Measurements from ENCODE around the gene EML5. TPM values are rescaled to one million over a fixed set of nuclear protein-coding genes. Genes with fewer than 3 reads are reported as not detected.

EML5 gene
- total RNA-seq, 8 experiments from 2014 or later: 0.45 to 6.1 (median 3.3) TPM; not detected in 2

DNA sequence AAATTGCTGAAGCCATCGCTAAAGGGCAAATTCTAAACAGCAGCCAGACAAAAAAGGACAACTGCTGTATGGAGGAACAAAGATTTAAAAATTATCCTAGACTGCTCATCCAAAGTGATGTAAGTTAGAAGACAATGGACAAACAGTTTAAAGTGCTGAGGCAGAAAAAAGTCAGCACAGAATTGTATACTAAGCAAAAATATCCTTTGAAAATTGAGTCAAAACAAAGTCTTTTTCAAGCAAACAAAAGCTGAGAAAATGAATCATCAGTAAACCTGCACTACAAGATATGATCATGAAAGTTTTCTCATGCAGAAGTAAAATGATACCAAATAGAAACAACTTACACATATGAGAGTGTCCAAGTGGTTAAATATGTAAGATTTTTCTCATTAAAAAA lies 43.6 kb downstream of the EML5 start:
- 56 to 100% (median 88%) methylated on average over 1 of the region's 1 CpG; no CpG with 5 or more reads in 2 of the 10 experiments for WGBS, 10 experiments
- H3K4me3 ChIP-seq: no peak overlapping the region
- H3K4me1 ChIP-seq (replicated peaks in 1 of 2): no peaks in the 10 kb centered on the region
- no peak for ATAC-seq (replicated peaks in 6 of 8)
- in situ Hi-C loops (cut with MboI; ENCODE audit: low pct_unique_long_range_greater_than_20kb in 2 of 9, low sequenced_read_pairs in 9 of 9, unreplicated experiment in 9 of 9): no loop called here
- no peak overlapping the region for H3K27ac ChIP-seq

- 14 to 100% (median 60%) methylated on average over 1 of the region's 1 CpG; no CpG with 5 or more reads in 3 of the 10 experiments for WGBS, 10 experiments
- H3K4me1 ChIP-seq (replicated peaks in 1 of 2): no peaks in the 10 kb centered on the region
- no peak for ATAC-seq (replicated peaks in 6 of 8)
- in situ Hi-C loops (cut with MboI; ENCODE audit: low pct_unique_long_range_greater_than_20kb in 2 of 9, low sequenced_read_pairs in 9 of 9, unreplicated experiment in 9 of 9): no loop called here
- no peak overlapping the region for H3K27ac ChIP-seq
- no peak overlapping the region for H3K4me3 ChIP-seq
Observed at GRCh38 chr14:88748288-88748687, 44.5 kb downstream of the EML5 start.

DNA sequence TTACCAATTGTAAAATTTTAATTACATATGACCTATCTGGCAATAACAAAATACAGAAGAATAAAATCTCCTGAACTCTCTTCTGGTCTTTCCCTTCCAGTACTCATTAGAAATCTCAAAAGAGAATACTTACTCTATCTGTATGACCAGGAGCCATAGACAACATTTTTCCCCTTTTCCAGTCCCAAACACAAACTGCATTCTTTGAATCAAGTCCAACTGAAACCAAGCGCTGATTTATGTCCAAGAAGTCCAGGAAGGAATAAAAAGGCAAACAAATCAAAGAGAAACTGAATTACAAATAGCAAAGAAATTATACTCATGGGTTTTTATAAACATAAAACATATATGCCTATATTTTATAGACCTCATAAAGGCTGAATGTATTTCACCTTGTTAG lies 46.7 kb downstream of the EML5 start:
- no peak overlapping the region for H3K4me3 ChIP-seq
- ATAC-seq (replicated peaks in 6 of 8): no peak
- no peak overlapping the region for H3K27ac ChIP-seq
- no peaks in the 10 kb centered on the region for H3K4me1 ChIP-seq (replicated peaks in 1 of 2)
- 30 to 100% (median 95%) methylated on average over 1 of the region's 1 CpG; no CpG with 5 or more reads in 2 of the 10 experiments for WGBS, 10 experiments
- in situ Hi-C loops (cut with MboI; ENCODE audit: low pct_unique_long_range_greater_than_20kb in 2 of 9, low sequenced_read_pairs in 9 of 9, unreplicated experiment in 9 of 9): no loop called here

GRCh38 chr14:88737245-88737644 lies 55.5 kb downstream of the EML5 start:
- Histone ChIP-seq H3K4me1 (replicated peaks in 1 of 2) (no peaks in the 10 kb centered on the region), H3K27ac (no peak overlapping the region), H3K4me3 (no peak overlapping the region)
- in situ Hi-C loops (cut with MboI; ENCODE audit: low pct_unique_long_range_greater_than_20kb in 2 of 9, low sequenced_read_pairs in 9 of 9, unreplicated experiment in 9 of 9): no loop called here
- ATAC-seq (replicated peaks in 6 of 8): no peak
- WGBS, 10 experiments: 32 to 100% (median 95%) methylated on average over 2 to 8 of the region's 9 CpGs; no CpG with 5 or more reads in 6 of the 10 experiments

DNA sequence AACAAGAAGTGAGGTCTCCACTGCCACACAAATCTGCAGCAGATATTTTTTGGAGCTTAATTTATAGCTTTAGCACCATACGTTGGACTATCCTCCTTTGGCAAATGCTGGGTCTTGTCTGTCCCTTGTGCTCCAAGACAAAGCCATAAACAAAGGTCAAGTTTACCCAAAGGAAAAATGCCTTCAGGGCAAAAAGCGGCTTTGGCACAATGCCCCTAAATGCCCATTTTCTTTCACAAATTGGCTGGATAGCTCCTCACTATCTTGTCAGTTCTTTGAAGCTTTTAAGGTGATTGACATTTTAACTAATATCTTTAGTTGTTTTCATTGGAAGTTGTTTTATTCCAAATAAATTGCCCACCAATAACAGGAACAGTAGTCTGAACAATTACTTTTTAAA lies 59.6 kb downstream of the EML5 start:
- in situ Hi-C loops (cut with MboI; ENCODE audit: low pct_unique_long_range_greater_than_20kb in 2 of 9, low sequenced_read_pairs in 9 of 9, unreplicated experiment in 9 of 9): no loop called here
- no peak for ATAC-seq (replicated peaks in 6 of 8)
- Histone ChIP-seq H3K4me1 (replicated peaks in 1 of 2) (no peaks in the 10 kb centered on the region), H3K4me3 (no peak overlapping the region), H3K27ac (no peak overlapping the region)
- WGBS, 10 experiments: 33 to 94% (median 80%) methylated on average over 1 to 2 of the region's 2 CpGs; no CpG with 5 or more reads in 1 of the 10 experiments

- in situ Hi-C loops (cut with MboI; ENCODE audit: low pct_unique_long_range_greater_than_20kb in 2 of 9, low sequenced_read_pairs in 9 of 9, unreplicated experiment in 9 of 9): no loop called here
- ATAC-seq (replicated peaks in 6 of 8): no peak
- no peak overlapping the region for H3K27ac ChIP-seq
- H3K4me1 ChIP-seq (replicated peaks in 1 of 2): no peaks in the 10 kb centered on the region
- no peak overlapping the region for H3K4me3 ChIP-seq
Observed at GRCh38 chr14:88729159-88729558, 63.6 kb downstream of the EML5 start.

DNA sequence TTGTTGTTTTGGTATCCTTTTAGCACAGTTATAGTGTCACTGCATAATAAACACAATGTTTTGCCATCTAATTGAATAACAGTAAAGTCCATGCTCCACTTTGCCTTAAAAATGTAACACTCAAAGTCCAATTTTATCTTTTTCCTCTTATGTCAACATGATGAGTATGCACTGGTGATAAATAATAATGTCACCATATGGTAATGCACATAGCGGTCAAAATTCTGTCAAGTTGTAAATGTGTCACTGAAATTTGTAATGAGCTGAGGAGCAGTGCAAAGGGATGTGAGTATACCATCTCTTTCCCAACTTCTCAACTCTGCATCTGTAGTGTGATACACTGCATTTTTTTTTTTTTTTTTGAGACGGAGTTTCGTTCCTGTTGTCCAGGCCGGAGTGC lies 65.7 kb downstream of the EML5 start:
- 48 to 100% (median 80%) methylated on average over 1 to 4 of the region's 4 CpGs; no CpG with 5 or more reads in 2 of the 10 experiments for WGBS, 10 experiments
- in situ Hi-C loops (cut with MboI; ENCODE audit: low pct_unique_long_range_greater_than_20kb in 2 of 9, low sequenced_read_pairs in 9 of 9, unreplicated experiment in 9 of 9): no loop called here
- Histone ChIP-seq H3K27ac (no peak overlapping the region), H3K4me3 (no peak overlapping the region), H3K4me1 (replicated peaks in 1 of 2) (no peaks in the 10 kb centered on the region)
- ATAC-seq (replicated peaks in 6 of 8): peak in 1 of 8 experiments; percentile 56

DNA sequence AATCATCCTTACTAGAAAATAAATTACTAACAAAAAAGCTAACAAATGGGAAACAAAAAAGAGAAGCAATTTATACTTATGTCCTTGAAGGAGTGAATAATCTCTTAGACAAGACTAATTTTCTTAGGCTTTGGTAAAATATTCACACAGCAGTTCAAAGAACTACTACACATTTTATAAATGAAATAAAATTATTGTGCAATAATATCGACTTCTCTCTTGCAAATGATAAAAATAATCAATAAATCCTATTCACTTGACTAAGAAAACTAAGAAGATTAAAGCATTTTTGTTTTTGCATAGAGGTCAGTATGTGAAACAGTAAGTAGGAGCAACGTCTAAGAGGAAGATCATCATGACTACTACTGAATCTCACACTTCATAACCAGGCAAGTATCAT lies 82.0 kb downstream of the EML5 start:
- no peak overlapping the region for H3K27ac ChIP-seq
- in situ Hi-C loops (cut with MboI; ENCODE audit: low pct_unique_long_range_greater_than_20kb in 2 of 9, low sequenced_read_pairs in 9 of 9, unreplicated experiment in 9 of 9): no loop called here
- no peak for ATAC-seq (replicated peaks in 6 of 8)
- no peak overlapping the region for H3K4me3 ChIP-seq
- H3K4me1 ChIP-seq (replicated peaks in 1 of 2): no peaks in the 10 kb centered on the region
- 13 to 100% (median 67%) methylated on average over 1 to 2 of the region's 2 CpGs; no CpG with 5 or more reads in 1 of the 10 experiments for WGBS, 10 experiments

GRCh38 chr14:88707088-88707487 lies 85.7 kb downstream of the EML5 start:
- H3K4me1 ChIP-seq (replicated peaks in 1 of 2): no peaks in the 10 kb centered on the region
- no peak overlapping the region for H3K4me3 ChIP-seq
- WGBS, 10 experiments: 17 to 100% (median 75%) methylated on average over 1 of the region's 1 CpG; no CpG with 5 or more reads in 5 of the 10 experiments
- no peak overlapping the region for H3K27ac ChIP-seq
- in situ Hi-C loops (cut with MboI; ENCODE audit: low pct_unique_long_range_greater_than_20kb in 2 of 9, low sequenced_read_pairs in 9 of 9, unreplicated experiment in 9 of 9): no loop called here
- no peak for ATAC-seq (replicated peaks in 6 of 8)

GRCh38 chr14:88706425-88706824 lies 86.3 kb downstream of the EML5 start:
- Histone ChIP-seq H3K27ac (no peak overlapping the region), H3K4me1 (replicated peaks in 1 of 2) (no peaks in the 10 kb centered on the region), H3K4me3 (no peak overlapping the region)
- in situ Hi-C loops (cut with MboI; ENCODE audit: low pct_unique_long_range_greater_than_20kb in 2 of 9, low sequenced_read_pairs in 9 of 9, unreplicated experiment in 9 of 9): no loop called here
- no peak for ATAC-seq (replicated peaks in 6 of 8)

GRCh38 chr14:88698651-88699050 lies 94.1 kb downstream of the EML5 start:
- H3K4me1 ChIP-seq (replicated peaks in 1 of 2): no peaks in the 10 kb centered on the region
- ATAC-seq (replicated peaks in 6 of 8): no peak
- H3K4me3 ChIP-seq: no peak overlapping the region
- in situ Hi-C loops (cut with MboI; ENCODE audit: low pct_unique_long_range_greater_than_20kb in 2 of 9, low sequenced_read_pairs in 9 of 9, unreplicated experiment in 9 of 9): loop anchor here in 1 of 9 experiments (25.0 kb wide), 1 partner anchor 314 kb away; no protein-coding TSS in a partner anchor
- 55 to 96% (median 87%) methylated on average over 3 to 5 of the region's 5 CpGs; no CpG with 5 or more reads in 1 of the 10 experiments for WGBS, 10 experiments
- H3K27ac ChIP-seq: no peak overlapping the region

DNA sequence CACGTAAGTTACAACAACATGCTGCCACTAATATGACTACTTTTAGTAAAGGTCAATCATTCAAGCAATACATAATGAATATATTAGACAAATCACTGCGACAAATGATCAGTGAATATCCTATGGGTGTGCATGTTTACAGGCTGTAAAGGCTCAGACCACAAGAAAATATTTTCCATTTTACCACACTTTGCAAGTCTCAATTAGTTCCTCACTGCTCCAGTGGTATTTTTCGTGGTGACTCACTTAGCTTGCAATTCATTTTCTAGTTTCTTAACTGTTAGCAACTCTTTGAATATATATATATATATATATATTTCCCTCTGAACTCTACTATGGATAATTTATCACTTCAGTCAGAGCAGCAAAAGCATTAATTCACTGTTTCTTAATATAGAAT lies 96.9 kb downstream of the EML5 start:
- no peak overlapping the region for H3K4me3 ChIP-seq
- H3K27ac ChIP-seq: no peak overlapping the region
- in situ Hi-C loops (cut with MboI; ENCODE audit: low pct_unique_long_range_greater_than_20kb in 2 of 9, low sequenced_read_pairs in 9 of 9, unreplicated experiment in 9 of 9): loop anchor here in 1 of 9 experiments (25.0 kb wide), 1 partner anchor 316 kb away; no protein-coding TSS in a partner anchor
- ATAC-seq (replicated peaks in 6 of 8): peak in 3 of 8 experiments; percentile 97 to 100 (median 99)
- no peaks in the 10 kb centered on the region for H3K4me1 ChIP-seq (replicated peaks in 1 of 2)
- WGBS, 10 experiments: 2 to 100% (median 70%) methylated on average over 1 to 3 of the region's 3 CpGs

GRCh38 chr14:88688386-88688785 lies 104.4 kb downstream of the EML5 start:
- Histone ChIP-seq H3K4me3 (no peak overlapping the region), H3K4me1 (replicated peaks in 1 of 2) (no peaks in the 10 kb centered on the region), H3K27ac (no peak overlapping the region)
- in situ Hi-C loops (cut with MboI; ENCODE audit: low pct_unique_long_range_greater_than_20kb in 2 of 9, low sequenced_read_pairs in 9 of 9, unreplicated experiment in 9 of 9): loop anchor here in 1 of 9 experiments (25.0 kb wide), 1 partner anchor 324 kb away; no protein-coding TSS in a partner anchor
- no peak for ATAC-seq (replicated peaks in 6 of 8)

DNA sequence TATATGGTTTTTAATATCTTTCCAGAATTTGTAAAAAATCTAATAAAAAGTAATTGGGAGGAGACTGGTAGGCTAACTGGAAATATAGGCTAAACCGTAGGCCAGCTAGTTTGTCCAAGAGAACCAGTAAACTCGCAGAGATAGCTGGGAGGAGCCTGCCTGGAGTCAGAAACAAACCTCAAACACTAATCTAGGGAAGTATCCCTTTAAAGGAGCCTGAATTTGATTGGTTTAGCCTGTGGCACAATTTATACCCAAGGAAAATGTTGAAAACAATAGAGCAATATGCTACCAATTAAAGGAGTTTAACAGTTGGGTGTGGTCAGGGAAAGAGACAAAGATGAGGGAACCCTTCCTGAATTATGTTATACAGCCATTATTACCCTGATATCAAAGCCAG lies 109.6 kb downstream of the EML5 start:
- Histone ChIP-seq H3K27ac (no peak overlapping the region), H3K4me1 (replicated peaks in 1 of 2) (no peaks in the 10 kb centered on the region), H3K4me3 (no peak overlapping the region)
- WGBS, 10 experiments: 17 to 100% (median 69%) methylated on average over 2 of the region's 2 CpGs; no CpG with 5 or more reads in 3 of the 10 experiments
- in situ Hi-C loops (cut with MboI; ENCODE audit: low pct_unique_long_range_greater_than_20kb in 2 of 9, low sequenced_read_pairs in 9 of 9, unreplicated experiment in 9 of 9): loop anchor here in 1 of 9 experiments (25.0 kb wide), 1 partner anchor 329 kb away; no protein-coding TSS in a partner anchor
- ATAC-seq (replicated peaks in 6 of 8): no peak

All from motor neuron (in vitro differentiated cells).